ENCODE data around the gene WDR7.

DNA sequence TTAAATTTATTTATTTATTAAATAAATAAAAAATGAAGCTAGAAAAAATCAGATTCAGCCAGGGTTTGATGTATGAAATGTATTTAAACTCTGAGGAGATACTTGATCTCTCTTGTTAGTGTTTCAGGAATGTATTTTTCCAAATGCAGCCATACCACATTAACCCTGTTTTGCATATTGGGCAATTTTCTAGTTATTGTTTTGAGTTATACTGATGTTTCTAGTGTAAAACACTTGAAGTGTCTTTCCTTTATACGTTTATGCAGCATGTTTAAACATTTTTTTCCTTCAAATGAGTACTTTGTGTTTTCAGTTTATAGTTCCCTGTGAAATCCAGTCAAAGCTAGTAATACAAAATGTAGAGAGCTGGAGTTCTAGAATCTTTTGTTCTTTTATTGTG lies 69.9 kb downstream of the WDR7 start:
- TF ChIP-seq CTCF (IDR thresholded peaks at IDR 0.05) (no peak), POLR2AphosphoS5 (IDR thresholded peaks at IDR 0.05) (no peak), EP300 (IDR thresholded peaks at IDR 0.05) (no peak)
